ENCODE results near the gene CHRM4.

CHRM4 gene

GRCh38 chr11:46426233-46426991 is 34.8 kb upstream of the CHRM4 start:
- Histone ChIP-seq H4K20me1 (peaks cover 0 to 10% (median 0%) of the 10 kb centered on the region in 11 experiments; a peak in 4 of 22 replicates), H3K9me3 (replicated peaks in 1 of 11) (no peaks in the 10 kb centered on the region), H3K27ac (no peak overlapping the region), H3K36me3 (peaks cover 41 to 98% (median 67%) of the 10 kb centered on the region in 11 experiments), H3K27me3 (no peaks in the 10 kb centered on the region), H3K9ac (no peak overlapping the region), H3K4me2 (no peak overlapping the region), H3K4me1 (no peaks in the 10 kb centered on the region), H3K4me3 (no peak overlapping the region)
- no peak for TF ChIP-seq Cebpa-rat (IDR thresholded peaks at IDR 0.05)

DNA sequence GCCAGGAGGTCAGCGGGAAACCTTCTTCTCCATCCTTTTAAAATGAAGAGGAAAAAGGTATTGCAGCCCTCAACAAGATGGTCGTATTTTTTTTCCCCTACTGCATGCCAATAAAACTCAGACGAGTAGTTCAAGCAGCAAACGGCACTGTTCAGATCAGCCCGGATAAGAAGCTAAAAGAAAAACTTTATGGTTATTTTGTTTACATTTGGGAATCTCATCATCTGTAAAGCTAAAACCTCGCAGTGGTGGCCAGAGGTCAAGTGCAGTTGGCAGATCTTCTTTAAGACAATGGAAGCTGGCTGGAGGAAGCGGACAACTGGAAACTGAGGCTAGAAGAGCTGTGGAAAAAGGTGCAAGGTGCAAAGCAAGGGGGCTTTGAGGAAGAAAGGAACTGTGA is 31.0 kb upstream of the CHRM4 start:
- Histone ChIP-seq H4K20me1 (peaks cover 0 to 14% (median 0%) of the 10 kb centered on the region in 11 experiments; a peak in 4 of 22 replicates), H3K27ac (no peak overlapping the region), H3K4me2 (no peak overlapping the region), H3K9ac (no peak overlapping the region), H3K27me3 (no peaks in the 10 kb centered on the region), H3K36me3 (peaks cover 35 to 94% (median 64%) of the 10 kb centered on the region in 11 experiments), H3K9me3 (replicated peaks in 1 of 11) (no peaks in the 10 kb centered on the region), H3K4me1 (no peaks in the 10 kb centered on the region), H3K4me3 (no peak overlapping the region)
- no peak for TF ChIP-seq Cebpa-rat (IDR thresholded peaks at IDR 0.05)

- H3K4me1 ChIP-seq, result no peaks in the 10 kb centered on the region
- H3K4me3 ChIP-seq, result no peak overlapping the region
- H3K27me3 ChIP-seq, result no peaks in the 10 kb centered on the region
- peaks cover 0 to 14% (median 0%) of the 10 kb centered on the region in 11 experiments; a peak in 5 of 22 replicates for H4K20me1 ChIP-seq
- peaks cover 48 to 94% (median 64%) of the 10 kb centered on the region in 11 experiments for H3K36me3 ChIP-seq
- no peaks in the 10 kb centered on the region for H3K9me3 ChIP-seq (replicated peaks in 1 of 11)
- H3K27ac ChIP-seq, result no peak overlapping the region
- H3K4me2 ChIP-seq, result no peak overlapping the region
- H3K9ac ChIP-seq, result no peak overlapping the region
- TF ChIP-seq Cebpa-rat (IDR thresholded peaks at IDR 0.05), result no peak
Measured at GRCh38 chr11:46421257-46421880, 29.8 kb upstream of the CHRM4 start.

- no peaks in the 10 kb centered on the region for H3K4me1 ChIP-seq
- peaks cover 53 to 94% (median 65%) of the 10 kb centered on the region in 11 experiments for H3K36me3 ChIP-seq
- no peaks in the 10 kb centered on the region for H3K9me3 ChIP-seq (replicated peaks in 1 of 11)
Measured at GRCh38 chr11:46420513-46420912, 28.9 kb upstream of the CHRM4 start.

DNA sequence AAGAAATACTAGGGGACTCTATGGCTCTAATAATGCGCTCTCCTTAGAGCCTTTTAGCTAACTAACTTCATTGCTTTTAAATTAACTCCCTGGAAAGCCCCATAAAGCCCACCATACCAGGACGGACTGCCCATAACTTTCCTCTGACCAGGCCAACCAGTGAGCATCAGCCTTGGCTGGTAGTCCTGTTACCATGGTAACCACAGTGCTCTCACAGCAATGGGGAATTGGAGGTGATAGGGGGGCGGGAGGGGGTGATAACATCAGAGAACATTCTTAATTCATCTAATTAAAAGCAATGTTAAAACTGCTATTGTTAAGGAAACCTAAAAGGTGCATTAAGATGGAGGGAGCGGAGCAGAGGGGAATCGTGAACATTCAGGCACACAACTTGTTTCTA is 27.2 kb upstream of the CHRM4 start:
- no peak overlapping the region for H3K4me2 ChIP-seq
- H3K36me3 ChIP-seq, result peaks cover 67 to 94% (median 82%) of the 10 kb centered on the region in 11 experiments
- H4K20me1 ChIP-seq, result peaks cover 0 to 19% (median 0%) of the 10 kb centered on the region in 11 experiments; a peak in 3 of 22 replicates
- H3K27ac ChIP-seq, result no peak overlapping the region
- no peak for TF ChIP-seq Cebpa-rat (IDR thresholded peaks at IDR 0.05)
- H3K9me3 ChIP-seq (replicated peaks in 1 of 11), result no peaks in the 10 kb centered on the region
- no peaks in the 10 kb centered on the region for H3K4me1 ChIP-seq
- H3K27me3 ChIP-seq, result no peaks in the 10 kb centered on the region
- H3K9ac ChIP-seq, result no peak overlapping the region
- no peak overlapping the region for H3K4me3 ChIP-seq

More at GRCh38 chr11:46420513-46420912, 28.9 kb upstream of the CHRM4 start:
- no peak overlapping the region for H3K4me3 ChIP-seq
- no peak for TF ChIP-seq Cebpa-rat (IDR thresholded peaks at IDR 0.05)
- H3K9ac ChIP-seq, result no peak overlapping the region
- no peak overlapping the region for H3K27ac ChIP-seq
- H3K4me2 ChIP-seq, result no peak overlapping the region
- peaks cover 0 to 10% (median 0%) of the 10 kb centered on the region in 11 experiments; a peak in 2 of 22 replicates for H4K20me1 ChIP-seq
- no peaks in the 10 kb centered on the region for H3K27me3 ChIP-seq

DNA sequence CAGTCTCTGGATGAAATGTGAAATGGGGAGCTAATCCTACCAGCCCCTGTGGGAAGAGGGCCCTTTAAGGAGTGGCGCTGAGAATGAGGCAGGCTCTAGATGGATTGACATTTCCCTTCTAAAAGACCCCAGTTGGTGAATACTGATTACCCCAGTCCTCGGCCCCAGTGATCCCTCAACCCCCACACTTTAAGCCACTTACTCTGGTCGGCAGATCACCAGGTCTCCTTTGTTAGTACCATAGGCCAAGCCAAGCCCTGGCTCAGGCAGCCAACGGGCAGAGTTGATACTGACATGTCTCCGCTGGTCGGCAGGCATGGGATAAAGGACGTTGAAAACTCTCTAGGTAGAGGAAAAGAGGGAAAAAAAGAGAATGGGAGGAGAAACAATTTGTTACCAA is 26.1 kb upstream of the CHRM4 start:
- Histone ChIP-seq H3K9ac (no peak overlapping the region), H3K36me3 (peaks cover 72 to 95% (median 89%) of the 10 kb centered on the region in 11 experiments), H3K9me3 (replicated peaks in 1 of 11) (no peaks in the 10 kb centered on the region), H3K27me3 (no peaks in the 10 kb centered on the region), H3K4me2 (no peak overlapping the region), H4K20me1 (peaks cover 0 to 23% (median 0%) of the 10 kb centered on the region in 11 experiments; a peak in 4 of 22 replicates), H3K27ac (no peak overlapping the region), H3K4me3 (no peak overlapping the region), H3K4me1 (no peaks in the 10 kb centered on the region)
- TF ChIP-seq Cebpa-rat (IDR thresholded peaks at IDR 0.05), result no peak

DNA sequence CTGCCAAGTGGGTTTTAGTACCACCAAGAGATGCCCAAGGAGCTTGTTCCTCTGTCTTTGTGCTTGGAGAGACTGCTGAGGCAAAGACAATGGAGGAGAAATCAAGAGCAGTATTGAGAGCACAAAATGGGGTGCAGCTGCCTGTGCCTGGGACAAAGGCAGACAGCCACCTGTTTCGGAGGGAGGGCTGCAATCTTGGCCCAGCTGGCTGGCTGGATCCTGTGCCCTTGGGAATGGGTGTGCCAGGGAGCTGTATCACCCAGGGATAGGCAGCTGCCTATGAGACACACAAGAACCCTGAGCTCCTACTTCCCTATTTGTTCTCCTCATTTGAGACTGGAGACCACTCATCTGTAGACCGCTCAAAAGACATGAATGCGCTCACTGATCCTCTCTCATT is 23.3 kb upstream of the CHRM4 start:
- H3K4me3 ChIP-seq, result no peak overlapping the region
- H3K27me3 ChIP-seq, result no peaks in the 10 kb centered on the region
- no peak overlapping the region for H3K27ac ChIP-seq
- peaks cover 58 to 94% (median 81%) of the 10 kb centered on the region in 11 experiments for H3K36me3 ChIP-seq
- no peaks in the 10 kb centered on the region for H3K9me3 ChIP-seq (replicated peaks in 1 of 11)
- H3K9ac ChIP-seq, result no peak overlapping the region
- H3K4me1 ChIP-seq, result no peaks in the 10 kb centered on the region
- TF ChIP-seq Cebpa-rat (IDR thresholded peaks at IDR 0.05), result no peak
- H4K20me1 ChIP-seq, result peaks cover 0 to 31% (median 0%) of the 10 kb centered on the region in 11 experiments; a peak in 4 of 22 replicates
- no peak overlapping the region for H3K4me2 ChIP-seq

DNA sequence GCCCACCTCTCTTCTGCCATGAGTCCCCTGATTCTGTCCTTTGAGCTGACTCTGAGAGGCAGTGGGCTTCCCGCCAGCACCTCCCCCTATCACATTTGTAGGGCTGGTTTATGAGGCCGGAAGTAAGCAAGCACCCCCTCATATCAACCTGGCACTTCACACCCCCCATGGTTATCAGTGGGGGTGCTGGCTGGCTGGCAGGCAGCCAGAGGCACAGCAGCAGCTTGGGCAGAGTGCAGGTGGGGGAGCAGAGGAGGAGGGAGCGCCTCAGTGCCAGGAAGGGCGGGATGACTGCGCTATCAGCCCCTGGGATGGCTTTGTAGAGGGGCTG is 22.9 kb upstream of the CHRM4 start:
- Histone ChIP-seq H3K4me3 (no peak overlapping the region), H3K27ac (no peak overlapping the region), H3K9me3 (replicated peaks in 1 of 11) (no peaks in the 10 kb centered on the region), H3K4me1 (no peaks in the 10 kb centered on the region), H4K20me1 (peaks cover 0 to 35% (median 0%) of the 10 kb centered on the region in 11 experiments; a peak in 4 of 22 replicates), H3K9ac (no peak overlapping the region), H3K4me2 (no peak overlapping the region), H3K27me3 (no peaks in the 10 kb centered on the region), H3K36me3 (peaks cover 62 to 94% (median 81%) of the 10 kb centered on the region in 11 experiments)
- TF ChIP-seq Cebpa-rat (IDR thresholded peaks at IDR 0.05), result no peak

GRCh38 chr11:46413760-46414465 is 22.3 kb upstream of the CHRM4 start:
- peaks cover 0 to 37% (median 0%) of the 10 kb centered on the region in 11 experiments; a peak in 6 of 22 replicates for H4K20me1 ChIP-seq
- no peak overlapping the region for H3K4me3 ChIP-seq
- TF ChIP-seq Cebpa-rat (IDR thresholded peaks at IDR 0.05), result no peak
- H3K27ac ChIP-seq, result no peak overlapping the region
- H3K9ac ChIP-seq, result no peak overlapping the region
- H3K36me3 ChIP-seq, result peaks cover 63 to 95% (median 85%) of the 10 kb centered on the region in 11 experiments
- no peaks in the 10 kb centered on the region for H3K9me3 ChIP-seq (replicated peaks in 1 of 11)
- H3K4me2 ChIP-seq, result no peak overlapping the region
- no peaks in the 10 kb centered on the region for H3K27me3 ChIP-seq
- H3K4me1 ChIP-seq, result no peaks in the 10 kb centered on the region

Measured in BLaER1 treated with 17β-estradiol and CSF1 and Interleukin-3, amounts not matched to agents 10 nM and 100 nM (cell line).